ENCODE results near the gene SLC27A6. TPM values are rescaled to one million over a fixed set of nuclear protein-coding genes. Genes with fewer than 3 reads are reported as not detected.

The SLC27A6 gene
- total and polyA plus RNA-seq, 2 donors from 2014 or later = not detected

DNA sequence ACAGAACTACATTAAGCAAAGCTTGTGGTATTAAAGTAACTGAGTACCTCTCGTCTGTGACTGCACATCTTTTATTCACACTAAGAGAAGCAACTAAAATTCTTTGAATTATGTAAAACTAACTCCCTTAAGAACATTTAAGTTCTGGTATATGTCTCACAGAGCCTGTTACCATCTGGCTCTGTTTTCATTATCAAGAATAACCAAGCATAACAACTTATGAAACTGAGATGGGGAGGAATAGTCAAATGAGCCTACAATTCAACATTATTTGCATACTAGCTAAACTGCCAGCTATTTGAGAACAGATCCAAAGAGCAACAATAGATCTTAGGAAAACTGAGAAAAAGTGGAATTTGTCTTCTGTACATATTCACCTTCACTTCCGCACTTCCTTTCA is 104.0 kb downstream of the SLC27A6 start:
- TF ChIP-seq, protein P1, sequence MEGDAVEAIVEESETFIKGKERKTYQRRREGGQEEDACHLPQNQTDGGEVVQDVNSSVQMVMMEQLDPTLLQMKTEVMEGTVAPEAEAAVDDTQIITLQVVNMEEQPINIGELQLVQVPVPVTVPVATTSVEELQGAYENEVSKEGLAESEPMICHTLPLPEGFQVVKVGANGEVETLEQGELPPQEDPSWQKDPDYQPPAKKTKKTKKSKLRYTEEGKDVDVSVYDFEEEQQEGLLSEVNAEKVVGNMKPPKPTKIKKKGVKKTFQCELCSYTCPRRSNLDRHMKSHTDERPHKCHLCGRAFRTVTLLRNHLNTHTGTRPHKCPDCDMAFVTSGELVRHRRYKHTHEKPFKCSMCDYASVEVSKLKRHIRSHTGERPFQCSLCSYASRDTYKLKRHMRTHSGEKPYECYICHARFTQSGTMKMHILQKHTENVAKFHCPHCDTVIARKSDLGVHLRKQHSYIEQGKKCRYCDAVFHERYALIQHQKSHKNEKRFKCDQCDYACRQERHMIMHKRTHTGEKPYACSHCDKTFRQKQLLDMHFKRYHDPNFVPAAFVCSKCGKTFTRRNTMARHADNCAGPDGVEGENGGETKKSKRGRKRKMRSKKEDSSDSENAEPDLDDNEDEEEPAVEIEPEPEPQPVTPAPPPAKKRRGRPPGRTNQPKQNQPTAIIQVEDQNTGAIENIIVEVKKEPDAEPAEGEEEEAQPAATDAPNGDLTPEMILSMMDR (IDR thresholded peaks at IDR 0.05; ENCODE audit: borderline replicate concordance, extremely low read depth, insufficient read depth) = no peak
- intact Hi-C loops (cut with DNase I) = no loop called here
- no peaks in the 10 kb centered on the region for H3K9me3 ChIP-seq (ENCODE audit: control insufficient read depth in 2 of 3, insufficient read depth in 1 of 3, low read length in 3 of 3)
- no peak for DNase-seq
- H3K27ac ChIP-seq (ENCODE audit: low read depth in 2 of 2, low read length in 2 of 2) = no peak overlapping the region
- H3K4me3 ChIP-seq (ENCODE audit: low read length in 3 of 3) = no peak overlapping the region
- no peaks in the 10 kb centered on the region for H3K4me1 ChIP-seq (ENCODE audit: control insufficient read depth in 2 of 3, insufficient read depth in 2 of 3, low read depth in 1 of 3, low read length in 3 of 3)
- no peaks in the 10 kb centered on the region for H3K27me3 ChIP-seq (ENCODE audit: control insufficient read depth, insufficient read depth, low read length)
- FAIRE-seq = no peak
- H3K36me3 ChIP-seq (ENCODE audit: control insufficient read depth in 2 of 3, insufficient read depth in 3 of 3, low read length in 3 of 3) = no peaks in the 10 kb centered on the region
- H3K9ac ChIP-seq (ENCODE audit: low read length in 3 of 3) = no peak overlapping the region

DNA sequence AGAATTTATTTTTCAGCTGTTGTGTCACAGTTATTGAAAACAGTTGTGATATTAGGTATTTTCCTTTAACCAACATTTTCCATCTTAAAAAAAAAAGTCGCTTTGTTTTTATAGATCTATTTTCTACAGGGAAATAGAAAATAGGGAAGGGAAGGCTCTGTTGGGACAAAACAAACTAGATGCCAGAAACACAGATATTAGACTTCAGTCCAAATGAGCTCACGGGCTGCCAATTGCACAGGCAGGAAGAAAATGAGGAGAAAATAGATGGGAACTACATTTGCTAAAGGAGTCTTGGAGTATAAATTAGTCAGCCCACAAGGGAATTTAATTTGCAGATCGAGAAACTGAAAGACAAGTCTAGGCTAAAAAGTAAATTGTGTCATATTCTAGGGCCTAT is 107.8 kb downstream of the SLC27A6 start:
- no peaks in the 10 kb centered on the region for H3K9me3 ChIP-seq (ENCODE audit: control insufficient read depth in 2 of 3, insufficient read depth in 1 of 3, low read length in 3 of 3)
- no peaks in the 10 kb centered on the region for H3K36me3 ChIP-seq (ENCODE audit: control insufficient read depth in 2 of 3, insufficient read depth in 3 of 3, low read length in 3 of 3)
- H3K4me3 ChIP-seq (ENCODE audit: low read length in 3 of 3) = no peak overlapping the region
- no peaks in the 10 kb centered on the region for H3K27me3 ChIP-seq (ENCODE audit: control insufficient read depth, insufficient read depth, low read length)
- no peaks in the 10 kb centered on the region for H3K4me1 ChIP-seq (ENCODE audit: control insufficient read depth in 2 of 3, insufficient read depth in 2 of 3, low read depth in 1 of 3, low read length in 3 of 3)
- DNase-seq (no peak), FAIRE-seq (no peak)
- H3K9ac ChIP-seq (ENCODE audit: low read length in 3 of 3) = no peak overlapping the region
- intact Hi-C loops (cut with DNase I) = no loop called here
- H3K27ac ChIP-seq (ENCODE audit: low read depth in 2 of 2, low read length in 2 of 2) = no peak overlapping the region
- TF ChIP-seq, protein P1 (IDR thresholded peaks at IDR 0.05; ENCODE audit: borderline replicate concordance, extremely low read depth, insufficient read depth) = no peak

DNA sequence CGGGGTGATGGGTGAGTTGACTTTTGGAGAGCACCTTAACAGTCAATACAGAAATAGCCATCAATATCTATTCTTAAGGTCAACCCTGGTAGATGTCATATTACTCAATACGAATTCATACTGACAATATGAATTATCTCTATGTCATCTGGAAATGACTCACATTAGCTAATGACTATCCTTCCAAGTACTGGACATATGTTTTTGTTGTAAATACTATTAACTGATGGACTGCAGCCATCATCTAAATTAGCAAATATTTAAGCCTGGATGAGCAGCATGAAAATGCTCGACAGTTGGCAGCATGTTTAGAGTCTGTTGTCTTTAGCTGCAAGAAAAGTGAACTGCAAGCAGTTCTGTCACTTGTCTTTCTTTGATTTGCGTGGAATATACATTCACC is 109.6 kb downstream of the SLC27A6 start:
- Histone ChIP-seq H3K27me3 (ENCODE audit: control insufficient read depth, insufficient read depth, low read length) (no peaks in the 10 kb centered on the region), H3K9ac (ENCODE audit: low read length in 3 of 3) (no peak overlapping the region), H3K27ac (ENCODE audit: low read depth in 2 of 2, low read length in 2 of 2) (no peak overlapping the region), H3K9me3 (ENCODE audit: control insufficient read depth in 2 of 3, insufficient read depth in 1 of 3, low read length in 3 of 3) (no peaks in the 10 kb centered on the region), H3K36me3 (ENCODE audit: control insufficient read depth in 2 of 3, insufficient read depth in 3 of 3, low read length in 3 of 3) (no peaks in the 10 kb centered on the region), H3K4me3 (ENCODE audit: low read length in 3 of 3) (no peak overlapping the region), H3K4me1 (ENCODE audit: control insufficient read depth in 2 of 3, insufficient read depth in 2 of 3, low read depth in 1 of 3, low read length in 3 of 3) (no peaks in the 10 kb centered on the region)
- TF ChIP-seq, protein P1 (IDR thresholded peaks at IDR 0.05; ENCODE audit: borderline replicate concordance, extremely low read depth, insufficient read depth) = no peak
- DNase-seq (no peak), FAIRE-seq (no peak)
- intact Hi-C loops (cut with DNase I) = no loop called here

GRCh38 chr5:129077433-129078075 is 112.3 kb downstream of the SLC27A6 start:
- Histone ChIP-seq H3K36me3 (ENCODE audit: control insufficient read depth in 2 of 3, insufficient read depth in 3 of 3, low read length in 3 of 3) (no peaks in the 10 kb centered on the region), H3K9ac (ENCODE audit: low read length in 3 of 3) (no peak overlapping the region), H3K27ac (ENCODE audit: low read depth in 2 of 2, low read length in 2 of 2) (no peak overlapping the region), H3K27me3 (ENCODE audit: control insufficient read depth, insufficient read depth, low read length) (no peaks in the 10 kb centered on the region), H3K9me3 (ENCODE audit: control insufficient read depth in 2 of 3, insufficient read depth in 1 of 3, low read length in 3 of 3) (no peaks in the 10 kb centered on the region), H3K4me1 (ENCODE audit: control insufficient read depth in 2 of 3, insufficient read depth in 2 of 3, low read depth in 1 of 3, low read length in 3 of 3) (no peaks in the 10 kb centered on the region), H3K4me3 (ENCODE audit: low read length in 3 of 3) (no peak overlapping the region)
- TF ChIP-seq, protein P1 (IDR thresholded peaks at IDR 0.05; ENCODE audit: borderline replicate concordance, extremely low read depth, insufficient read depth) = no peak
- DNase-seq (no peak), FAIRE-seq (no peak)
- intact Hi-C loops (cut with DNase I) = no loop called here
